22Rv1 (cell line): ENCODE measurements around the gene TSPYL1.

Source experiments
- CTCF ChIP-seq: fragments of 450-650 bp; IDR thresholded peaks from 2 replicates; pipeline ENCODE4 v1.5.1; 2017; ENCODE audit warnings: mild to moderate bottlenecking
- ZFX ChIP-seq: fragments of 450-650 bp; IDR thresholded peaks from 2 replicates; pipeline ENCODE4 v1.6.1; 2017; ENCODE audit warnings: antibody characterized with exemption, borderline replicate concordance

GRCh38 chr6:116255246-116255800, 24.4 kb downstream of the TSPYL1 start:
- TF ChIP-seq CTCF (no peak), ZFX (no peak)
